HCT116 (cell line): ENCODE measurements around the gene KMO.

Experiments
- CEBPB ChIP-seq: IDR thresholded peaks from 2 replicates; pipeline ENCODE4 v1.6.1; 2012; ENCODE audit warnings: low read depth
- CTCF ChIP-seq, 3 experiments: fragments of 200-600 bp in 1 of 3; sonication (generic) in 1 of 3; IDR thresholded peaks in 2 of 3; conservative IDR thresholded peaks in 1 of 3; 2 replicates each; pipeline ENCODE4 v1.5.1; 2012 to 2017; ENCODE audit warnings: low read depth in 2 of 3, low read length in 2 of 3, antibody characterized with exemption in 1 of 3, borderline replicate concordance in 1 of 3, control low read depth in 1 of 3, mild to moderate bottlenecking in 1 of 3, mixed read lengths in 1 of 3, mixed run types in 1 of 3, moderate library complexity in 1 of 3; ENCODE audit not compliant: insufficient read depth in 1 of 3
- EZH2 ChIP-seq: fragments of 200-600 bp; sonication (generic); IDR thresholded peaks from 2 replicates; pipeline ENCODE4 v1.6.1; 2017; ENCODE audit warnings: antibody characterized with exemption, mixed run types
- EZH2phosphoT487 ChIP-seq: fragments of 200-600 bp; IDR thresholded peaks from 2 replicates; pipeline ENCODE4 v1.6.1; 2018; ENCODE audit warnings: antibody characterized with exemption, borderline replicate concordance
- JUND ChIP-seq: IDR thresholded peaks from 2 replicates; pipeline ENCODE4 v1.6.1; 2012
- POLR2A ChIP-seq: IDR thresholded peaks from 2 replicates; pipeline ENCODE4 v1.7.0; 2011; ENCODE audit warnings: borderline replicate concordance; ENCODE audit not compliant: insufficient read depth, insufficient read length; ENCODE audit errors: extremely low read depth
- POLR2AphosphoS5 ChIP-seq: IDR thresholded peaks from 2 replicates; pipeline ENCODE4 v1.6.1; 2011; ENCODE audit warnings: mild to moderate bottlenecking, low read depth, low read length, moderate library complexity
- RAD21 ChIP-seq: IDR thresholded peaks from 2 replicates; pipeline ENCODE4 v1.6.1; 2012; ENCODE audit warnings: low read depth, mild to moderate bottlenecking
- SRF ChIP-seq: IDR thresholded peaks from 2 replicates; pipeline ENCODE4 v1.6.1; 2012; ENCODE audit warnings: low read depth
- ZBTB33 ChIP-seq: IDR thresholded peaks from 2 replicates; pipeline ENCODE4 v1.6.1; 2011; ENCODE audit warnings: mild to moderate bottlenecking, low read length, moderate library complexity; ENCODE audit not compliant: insufficient replicate concordance; ENCODE audit errors: extremely low read depth
- ZFX ChIP-seq: fragments of 450-650 bp; IDR thresholded peaks from 2 replicates; pipeline ENCODE4 v1.6.1; 2017

GRCh38 chr1:241638099-241638682 lies 106.0 kb downstream of the KMO start:
- TF ChIP-seq CTCF (IDR thresholded peaks at IDR 0.05 in 2 of 3, conservative IDR thresholded peaks at IDR 0.05 in 1 of 3; ENCODE audit: borderline replicate concordance in 1 of 3, insufficient read depth in 1 of 3, low read depth in 2 of 3, low read length in 2 of 3), result no peak
- no peak for TF ChIP-seq EZH2
- no peak for TF ChIP-seq EZH2phosphoT487
- no peak for TF ChIP-seq ZBTB33
- TF ChIP-seq ZFX, result no peak
- no peak for TF ChIP-seq CEBPB
- TF ChIP-seq POLR2A, result no peak
- no peak for TF ChIP-seq RAD21
- TF ChIP-seq JUND, result no peak
- TF ChIP-seq POLR2AphosphoS5, result no peak
- no peak for TF ChIP-seq SRF
